NCI-H1436 (cell line): ENCODE data around the gene ROBO3.

Source experiments
- DNase-seq: peaks from one replicate; lab custom pipeline; 2025; lab: John Stamatoyannopoulos, UW

Gene ROBO3

DNA sequence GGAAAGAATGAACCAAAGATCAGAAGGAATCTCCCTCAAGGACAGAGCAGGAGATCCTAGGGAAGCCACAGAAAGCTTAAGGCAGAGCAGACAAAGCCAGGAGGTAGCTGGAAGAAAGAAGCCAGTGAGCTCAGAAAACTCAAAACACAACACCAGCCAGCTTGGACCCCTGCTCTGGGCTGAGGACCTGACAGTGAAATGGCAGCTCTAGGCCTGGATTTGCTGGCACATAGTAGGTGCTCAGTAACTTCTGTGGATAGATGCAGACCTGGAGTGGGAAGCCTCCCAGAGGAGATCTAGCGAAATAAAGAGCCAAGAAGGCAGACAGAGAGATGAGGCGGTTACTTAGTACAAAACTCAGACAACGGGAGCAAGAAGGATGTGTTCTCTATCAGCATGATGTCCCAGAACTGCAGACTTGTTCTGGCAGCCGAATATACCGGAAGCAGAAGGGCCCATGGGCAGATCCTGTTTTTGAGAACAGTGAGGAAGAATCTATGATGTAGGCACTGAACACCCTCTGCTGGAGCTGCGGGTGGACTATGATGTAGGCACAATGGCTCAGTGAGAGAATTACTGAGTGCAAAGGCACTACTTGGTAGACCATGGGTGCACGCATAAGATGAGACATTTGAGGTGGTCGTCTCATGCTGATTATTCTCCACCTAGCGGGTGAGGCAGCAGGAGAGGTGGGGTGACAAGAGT lies 27.7 kb downstream of the ROBO3 start:
- no peak for DNase-seq

DNA sequence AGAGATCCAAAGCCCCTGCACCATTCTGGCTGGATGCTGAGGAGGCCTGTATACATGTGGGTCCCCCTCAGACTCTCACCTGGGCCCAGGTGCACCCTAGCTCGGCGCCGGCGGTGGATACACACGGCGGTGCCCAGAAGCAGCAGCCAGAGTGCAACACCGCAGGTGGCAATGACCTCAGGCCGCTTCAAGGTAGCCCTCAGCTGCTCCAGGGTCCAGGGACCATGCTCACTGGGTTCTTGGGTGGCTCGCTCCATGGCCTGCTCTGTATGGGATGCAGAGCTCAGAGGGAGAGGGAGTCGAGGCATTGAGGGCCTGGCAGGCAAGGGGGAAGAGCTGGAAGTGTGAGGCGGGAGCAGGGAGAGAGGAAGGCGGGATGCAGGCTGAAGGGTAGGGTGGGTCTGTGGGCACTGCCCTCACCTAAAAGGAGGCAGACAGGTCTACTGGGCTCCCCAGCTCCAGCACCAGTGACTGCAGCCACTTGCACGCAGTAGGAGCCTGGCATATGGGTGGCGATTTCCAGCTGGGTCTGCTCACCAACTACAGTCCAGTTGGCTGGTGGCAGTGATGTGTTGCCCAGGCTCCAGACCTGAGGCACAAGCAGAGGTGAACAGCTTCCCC lies 28.7 kb downstream of the ROBO3 start:
- DNase-seq = no peak

DNA sequence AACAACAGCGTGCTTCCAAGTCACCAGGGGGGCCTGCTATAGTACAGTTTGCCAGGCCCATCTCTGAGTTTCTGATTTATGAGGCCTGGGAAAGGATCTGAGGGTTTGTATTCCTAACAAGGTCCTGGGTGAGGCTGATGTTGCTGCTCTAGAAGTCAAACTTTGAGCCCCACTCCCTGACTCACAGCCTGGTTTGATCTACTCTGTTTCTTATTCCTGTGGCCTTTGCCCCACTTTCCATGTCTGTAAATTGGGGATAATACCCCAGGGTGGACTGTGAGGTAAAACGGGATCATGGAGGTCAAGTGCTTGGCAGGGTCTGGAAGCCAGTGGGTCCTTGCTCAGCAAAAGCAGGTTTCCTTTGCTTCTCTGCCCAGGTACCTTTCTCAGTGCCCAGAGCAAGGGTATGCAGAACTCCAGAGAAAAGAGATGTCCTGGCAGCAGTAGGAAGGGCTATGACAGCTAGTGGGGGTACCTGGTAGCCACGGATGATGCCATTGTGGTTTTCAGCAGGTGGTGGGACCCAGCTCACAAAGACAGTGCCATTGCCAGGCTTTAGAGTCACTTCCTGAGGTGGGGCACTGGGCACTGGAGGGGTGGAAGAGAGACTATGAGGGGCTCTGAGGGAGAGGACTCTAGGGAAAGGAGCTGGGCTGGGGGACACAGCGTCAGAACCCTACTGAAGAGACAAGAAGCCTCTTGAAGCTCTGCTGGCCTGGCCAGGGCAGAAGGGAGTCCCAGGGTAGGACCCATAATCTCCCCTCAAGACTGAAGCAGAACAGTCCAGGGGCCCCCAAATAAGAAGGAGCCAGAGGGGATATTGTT lies 29.6 kb downstream of the ROBO3 start:
- DNase-seq = no peak

DNA sequence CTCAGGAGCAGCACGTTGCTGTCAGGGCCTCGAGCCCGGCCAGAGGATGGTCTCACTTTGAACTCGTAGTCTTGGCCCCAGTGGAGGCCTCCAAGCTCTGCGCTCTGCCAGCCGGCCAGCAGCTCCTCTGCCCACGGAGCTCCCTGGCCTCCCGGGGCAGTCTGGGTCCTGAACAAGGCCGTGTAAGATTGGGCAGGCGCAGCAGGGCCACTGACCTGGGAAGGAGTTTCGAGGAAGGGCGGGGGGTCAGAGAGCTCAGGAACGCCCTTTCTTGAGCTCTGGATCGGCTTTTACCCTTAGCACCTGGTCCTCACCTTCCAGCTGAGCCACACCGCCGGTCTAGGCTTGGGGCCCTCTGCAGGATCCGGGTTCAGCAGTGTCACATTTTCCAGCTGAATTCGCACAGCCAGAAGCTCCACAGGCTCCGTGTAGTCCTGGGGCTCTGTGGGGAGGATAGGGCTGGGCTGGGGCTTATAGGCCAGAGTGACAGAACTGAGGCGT lies 30.3 kb downstream of the ROBO3 start:
- DNase-seq = no peak

DNA sequence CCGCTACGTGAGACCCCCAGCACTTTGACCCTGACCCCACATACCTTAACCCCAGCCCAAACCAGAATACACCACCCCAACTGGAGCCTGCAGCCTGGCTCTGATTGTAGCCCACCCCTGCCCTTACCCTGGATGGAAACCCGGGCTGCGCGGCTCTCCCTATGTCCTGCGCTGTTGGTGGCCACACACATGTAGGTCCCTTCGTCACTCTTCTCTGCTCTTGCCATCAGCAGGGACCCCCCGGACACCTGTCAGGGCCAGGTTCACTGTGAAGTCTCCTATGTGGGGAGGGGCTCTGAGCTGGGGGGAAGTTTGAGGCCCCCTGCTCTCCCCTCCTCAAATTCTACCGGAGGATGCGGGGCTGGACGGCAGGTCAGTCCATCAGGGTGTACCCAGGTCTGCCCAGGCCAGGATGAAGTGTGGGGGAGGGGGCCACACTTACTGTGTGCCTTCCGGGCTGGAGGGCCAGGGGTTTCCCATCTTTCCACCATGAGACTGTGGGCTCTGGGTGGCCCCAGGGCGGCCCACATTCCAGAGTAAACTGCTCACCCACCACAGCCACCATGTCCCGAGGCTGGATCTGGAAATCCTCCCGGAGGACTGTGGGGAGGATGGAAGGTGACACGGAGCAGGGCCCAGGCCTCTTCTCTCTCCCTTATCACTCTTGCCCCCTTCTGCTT lies 31.0 kb downstream of the ROBO3 start:
- no peak for DNase-seq

DNA sequence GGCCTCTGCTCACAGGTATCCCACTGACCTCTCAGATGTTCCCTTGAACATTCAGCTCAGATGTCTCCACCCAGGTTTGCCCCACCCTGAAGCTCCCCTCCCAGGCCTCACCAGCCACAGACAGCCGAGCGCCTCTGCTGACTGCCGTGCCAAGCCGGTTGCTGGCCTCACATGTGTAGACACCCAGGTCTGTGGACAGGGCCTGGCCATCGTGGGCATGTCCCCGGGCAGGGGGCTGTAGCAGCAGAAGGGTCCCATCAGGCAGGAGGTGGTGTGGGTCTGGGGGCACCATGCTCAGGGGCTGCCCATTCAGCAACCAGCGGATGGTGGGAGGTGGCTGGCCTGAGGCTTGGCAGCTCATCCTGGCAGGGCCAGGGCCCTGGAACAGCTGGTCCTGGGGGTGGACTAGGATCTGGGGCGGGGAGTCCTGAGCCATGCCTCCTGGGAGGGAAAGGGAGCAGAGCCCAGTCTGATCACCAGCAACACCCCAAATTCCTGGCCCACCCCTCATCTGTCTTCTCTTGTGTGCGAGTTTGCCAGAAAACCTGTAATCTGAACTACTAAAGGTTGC lies 31.7 kb downstream of the ROBO3 start:
- no peak for DNase-seq

DNA sequence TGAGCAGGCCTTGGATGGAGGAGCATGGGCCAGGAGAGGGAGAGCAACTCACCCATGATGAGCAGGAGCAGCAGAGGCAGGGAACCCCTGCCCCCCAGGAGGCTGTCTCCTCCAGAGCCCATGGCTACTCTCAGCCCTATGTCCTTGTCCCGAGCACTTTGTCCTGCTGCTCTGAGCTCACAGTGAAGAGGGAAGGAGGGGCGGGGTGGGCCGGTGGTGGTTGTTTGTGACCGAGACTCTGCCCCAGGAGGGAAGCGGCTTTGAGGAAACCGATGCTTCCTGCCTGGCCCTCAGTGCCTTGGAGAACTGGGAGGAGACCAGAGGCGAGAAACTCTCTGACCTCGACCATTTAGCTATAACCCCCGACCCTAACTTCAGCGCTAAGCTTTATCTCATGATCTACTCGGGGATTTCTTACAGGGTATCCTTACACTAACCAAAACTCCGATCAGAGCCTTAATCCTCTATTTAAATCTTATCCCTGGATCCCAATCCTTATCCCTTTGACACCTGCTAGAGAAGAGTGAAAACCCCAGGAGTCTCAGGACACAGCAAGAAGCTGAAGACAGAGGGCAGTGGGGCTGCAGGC lies 32.5 kb downstream of the ROBO3 start, which contains the start of gene ROBO4:
Gene ROBO4, minus strand, starts transcription at position 192 of the 589 bp plus-strand sequence. Its CDS starts 70 bp downstream, at position 122.
- no peak for DNase-seq

DNA sequence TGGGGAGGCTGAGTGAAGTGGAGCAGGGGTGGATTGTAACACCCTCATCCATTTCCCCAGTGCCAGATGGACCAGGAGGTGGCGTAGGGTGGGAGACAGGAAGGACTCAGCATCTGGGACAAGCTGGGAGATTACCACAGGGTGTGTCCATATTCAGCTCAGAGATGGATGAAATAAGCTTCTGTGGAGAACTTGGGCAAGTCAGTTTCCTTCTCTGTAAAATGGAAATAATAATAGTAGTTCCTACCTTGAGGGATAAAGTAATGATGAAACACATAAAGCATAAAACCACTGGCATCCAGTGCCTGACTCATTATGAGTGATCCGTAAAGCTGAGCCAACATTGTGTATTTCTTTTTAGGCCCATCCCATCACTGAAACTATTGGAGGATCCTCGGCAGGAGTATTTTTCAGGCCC lies 33.0 kb downstream of the ROBO3 start:
- no peak for DNase-seq

DNA sequence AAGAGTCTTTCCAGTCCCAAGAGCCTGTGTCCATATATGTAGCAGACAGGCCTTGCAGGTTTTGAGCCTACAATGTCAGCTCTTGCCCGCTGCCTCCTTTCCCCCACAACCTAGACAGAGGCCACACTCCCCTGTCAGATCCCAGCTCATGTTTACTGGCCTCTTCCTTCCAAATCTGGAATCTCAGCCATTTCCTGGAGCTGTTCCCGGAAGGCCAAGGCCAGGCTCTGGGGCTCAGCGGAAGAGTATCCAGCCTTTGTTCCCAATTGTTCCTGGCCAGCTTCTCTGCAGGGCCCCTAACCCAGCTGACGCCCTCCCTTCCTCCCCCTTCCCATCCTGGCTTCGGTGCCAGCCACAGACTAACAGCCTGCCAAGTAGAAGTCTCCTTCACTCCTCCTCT lies 33.5 kb downstream of the ROBO3 start:
- DNase-seq = no peak

DNA sequence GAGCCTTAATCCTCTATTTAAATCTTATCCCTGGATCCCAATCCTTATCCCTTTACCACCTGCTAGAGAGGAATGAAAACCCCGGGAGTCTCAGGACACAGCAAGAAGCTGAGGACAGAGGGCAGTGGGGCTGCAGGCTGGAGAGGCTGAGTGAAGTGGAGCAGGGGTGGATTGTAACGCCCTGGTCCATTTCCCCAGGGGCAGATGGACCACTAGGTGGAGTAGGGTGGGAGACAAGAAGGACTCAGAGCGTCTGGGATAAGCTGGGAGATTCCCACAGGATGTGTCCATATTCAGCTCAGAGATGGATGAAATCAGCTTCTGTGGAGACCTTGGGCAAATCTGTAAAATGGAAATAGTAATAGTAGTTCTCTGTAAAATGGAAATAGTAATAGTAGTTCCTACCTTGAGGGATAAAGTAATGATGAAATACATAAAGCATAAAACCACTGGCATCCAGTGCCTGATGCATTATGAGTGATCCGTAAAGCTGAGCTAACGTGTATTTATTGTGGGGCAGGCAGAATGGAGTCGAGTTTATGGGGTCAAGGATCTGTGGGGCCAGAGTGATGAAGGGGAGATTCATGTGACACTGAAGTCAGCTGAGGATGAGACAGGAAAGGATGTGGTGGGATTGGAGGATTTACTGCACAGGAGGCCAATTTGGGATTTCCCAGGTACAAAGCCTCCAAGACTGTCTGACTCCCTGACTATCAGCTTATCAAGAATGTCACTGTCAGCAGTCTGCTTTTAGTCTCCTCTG lies 34.3 kb downstream of the ROBO3 start:
- DNase-seq = no peak

DNA sequence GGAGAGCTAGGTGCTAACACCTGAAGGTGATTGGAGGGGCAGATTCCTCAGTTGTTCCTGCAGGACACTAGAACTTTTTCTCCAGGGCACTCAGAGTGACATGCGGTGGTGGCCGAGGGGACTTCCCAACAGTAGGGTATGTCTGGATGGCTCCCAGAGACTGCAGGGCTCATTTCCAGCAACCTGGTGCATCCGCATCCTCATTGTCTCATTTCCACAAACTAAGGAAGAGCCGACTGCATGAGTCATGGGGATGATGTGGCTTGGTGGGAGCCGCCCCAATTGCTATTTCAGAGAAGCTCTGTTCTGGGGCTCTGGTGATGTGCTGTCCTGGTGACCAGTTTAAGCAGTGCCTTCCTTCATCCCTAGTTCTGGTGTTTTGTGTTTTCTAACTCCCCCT lies 35.2 kb downstream of the ROBO3 start:
- no peak for DNase-seq

DNA sequence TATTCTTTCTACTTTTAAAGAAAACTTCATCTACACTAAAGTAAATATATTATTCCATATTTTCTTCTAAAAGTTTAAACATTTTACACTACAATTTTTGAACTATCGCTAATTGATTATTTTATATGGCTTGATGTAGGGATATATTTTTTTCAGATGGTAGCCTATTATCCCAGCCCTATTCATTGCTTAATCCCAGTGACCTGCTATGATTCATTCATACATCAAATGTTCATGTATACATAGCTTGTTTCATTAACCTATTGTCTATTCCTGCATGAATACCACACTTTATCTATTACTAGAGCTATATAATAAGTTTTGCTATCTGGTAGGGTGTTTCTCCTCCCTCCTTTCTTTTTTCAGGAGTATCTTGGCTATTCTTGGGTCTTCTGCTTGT lies 37.4 kb downstream of the ROBO3 start:
- DNase-seq = no peak

DNA sequence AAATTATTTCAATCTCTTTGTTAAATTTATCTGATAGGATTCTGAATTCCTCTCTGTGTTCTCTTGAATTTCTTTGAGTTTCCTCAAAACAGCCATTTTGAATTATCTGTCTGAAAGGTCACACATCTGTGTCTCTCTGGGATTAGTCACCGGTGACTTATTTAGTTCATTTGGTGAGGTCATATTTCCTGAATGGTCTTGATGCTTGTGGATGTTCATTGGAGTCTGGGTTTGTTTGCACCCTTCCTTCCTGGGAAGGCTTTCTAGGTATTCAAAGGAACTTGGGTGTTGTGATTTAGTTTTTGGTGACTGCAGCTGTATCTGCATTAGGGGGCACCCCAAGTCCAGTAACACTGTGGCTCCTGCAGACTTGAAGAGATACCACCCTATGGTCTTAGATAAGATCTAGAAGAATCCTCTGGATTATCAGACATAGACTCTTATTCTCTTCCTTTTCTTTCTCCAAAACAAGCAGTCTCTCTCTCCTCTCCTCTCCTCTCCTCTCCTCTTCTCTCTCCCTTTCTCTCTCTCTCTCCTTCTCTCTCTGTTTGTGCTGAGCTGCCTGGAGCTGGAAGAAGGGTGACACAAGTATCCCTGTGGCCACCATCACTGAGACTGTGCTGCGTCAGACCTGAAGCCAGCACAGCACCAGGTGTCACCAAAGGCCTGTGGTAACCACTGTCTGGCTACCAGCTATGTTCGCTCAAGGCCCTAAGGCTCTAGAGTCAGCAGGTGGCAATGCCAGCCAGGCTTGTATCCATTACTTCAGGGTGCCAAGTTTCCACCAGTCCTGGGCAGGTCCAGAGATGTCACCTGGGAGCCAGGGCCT lies 50.5 kb downstream of the ROBO3 start:
- DNase-seq = no peak

DNA sequence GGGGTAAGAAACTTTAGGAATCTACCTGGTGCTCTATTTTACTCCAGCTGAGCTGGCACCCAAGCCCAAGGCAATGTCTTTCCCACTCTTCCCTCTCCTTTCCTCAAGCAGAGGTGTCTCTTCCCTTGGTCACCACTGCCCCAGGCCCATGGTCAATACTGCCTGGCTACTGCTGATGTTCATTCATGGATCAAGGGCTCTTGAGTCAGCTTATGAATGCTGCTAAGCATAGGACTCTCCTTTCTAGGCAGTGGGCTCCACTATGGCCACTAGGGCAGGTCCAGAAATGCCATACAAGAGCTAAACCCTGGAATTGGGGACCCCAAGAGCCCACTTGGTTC lies 51.1 kb downstream of the ROBO3 start:
- no peak for DNase-seq

DNA sequence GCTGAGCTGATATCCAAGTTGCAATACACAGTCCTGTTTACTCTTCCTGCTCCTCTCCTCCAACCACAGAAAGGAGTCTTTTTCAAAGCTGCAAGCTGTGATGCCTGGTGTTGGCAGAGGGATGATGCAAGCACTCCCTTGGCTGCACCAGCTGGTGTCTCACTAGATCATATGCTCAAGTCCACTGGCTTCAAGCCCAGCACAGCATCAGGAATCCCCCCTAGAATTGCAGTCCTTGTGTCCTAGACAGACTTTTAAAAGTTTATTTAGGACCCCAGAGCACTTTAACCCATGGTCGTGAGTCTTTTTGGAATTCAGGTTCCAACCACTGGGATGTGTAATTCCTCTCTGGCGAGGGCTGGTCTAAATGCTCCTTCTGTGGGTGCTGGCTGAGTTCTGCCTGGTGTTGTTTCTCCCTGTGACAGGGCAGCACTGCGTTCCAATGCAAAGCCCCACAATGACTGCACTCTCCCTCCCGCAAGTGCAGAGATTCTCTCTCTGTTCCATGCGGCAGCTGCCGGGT lies 51.9 kb downstream of the ROBO3 start:
- DNase-seq = no peak

DNA sequence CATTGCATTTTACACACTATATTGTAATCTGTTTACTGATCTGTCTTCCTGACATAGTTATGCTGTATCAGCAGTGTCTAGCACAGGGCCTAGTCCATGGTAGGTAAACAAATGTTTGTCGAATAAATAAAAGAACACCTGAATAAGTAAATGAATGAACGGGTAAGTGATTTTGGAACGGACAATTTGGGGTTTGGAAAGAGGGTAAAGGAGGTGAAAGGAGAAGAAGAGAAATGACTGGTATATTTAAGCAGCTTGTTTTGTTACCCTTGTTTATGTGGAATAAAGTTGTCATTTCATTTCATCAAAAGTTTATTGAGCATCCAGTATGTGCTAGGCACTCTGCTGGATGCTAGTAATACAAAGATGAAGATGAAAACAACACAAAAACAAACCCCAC lies 53.7 kb downstream of the ROBO3 start, which contains the start of gene HEPN1:
Gene HEPN1, plus strand, starts transcription at position 301 of the 400 bp plus-strand sequence.
- DNase-seq = no peak

DNA sequence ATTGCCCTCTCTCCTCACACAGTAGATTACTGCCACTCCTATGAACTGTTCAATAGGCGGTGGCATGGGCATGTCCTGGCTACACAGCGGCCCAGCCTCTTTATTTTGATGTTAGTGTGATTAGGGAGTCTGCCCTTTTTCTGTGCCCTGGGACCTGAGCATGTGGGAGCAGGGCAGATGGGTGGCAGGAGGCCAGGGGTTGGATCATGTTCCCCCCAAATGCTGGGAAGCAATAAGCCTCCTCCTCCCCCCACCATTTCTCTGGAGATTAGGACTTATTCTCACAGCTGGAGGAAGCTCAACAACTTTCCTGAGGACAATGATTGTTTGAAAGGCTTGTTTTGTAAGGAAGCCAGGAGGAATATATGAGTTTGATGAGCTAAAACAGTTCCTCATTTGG lies 54.7 kb downstream of the ROBO3 start:
- no peak for DNase-seq

DNA sequence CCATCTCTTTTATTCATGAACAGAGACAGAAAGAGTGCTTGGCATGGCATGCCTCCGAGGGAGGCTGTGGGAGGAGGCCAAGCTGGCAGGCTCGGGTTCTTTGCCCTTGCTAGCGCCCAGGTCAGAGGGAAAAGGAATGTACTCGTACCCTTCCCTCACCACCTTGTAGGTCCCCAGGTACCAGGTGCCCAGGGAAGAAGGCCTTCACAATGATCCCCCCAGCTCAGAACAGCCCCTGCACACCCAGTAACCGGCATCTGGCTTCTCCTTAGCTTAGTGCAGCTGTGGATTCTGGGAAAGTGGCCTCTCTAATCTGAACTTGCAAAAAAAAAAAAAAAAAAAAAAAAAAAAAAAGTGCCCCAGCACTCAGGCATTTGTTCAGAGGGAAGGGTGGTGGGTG lies 55.1 kb downstream of the ROBO3 start:
- DNase-seq = no peak

DNA sequence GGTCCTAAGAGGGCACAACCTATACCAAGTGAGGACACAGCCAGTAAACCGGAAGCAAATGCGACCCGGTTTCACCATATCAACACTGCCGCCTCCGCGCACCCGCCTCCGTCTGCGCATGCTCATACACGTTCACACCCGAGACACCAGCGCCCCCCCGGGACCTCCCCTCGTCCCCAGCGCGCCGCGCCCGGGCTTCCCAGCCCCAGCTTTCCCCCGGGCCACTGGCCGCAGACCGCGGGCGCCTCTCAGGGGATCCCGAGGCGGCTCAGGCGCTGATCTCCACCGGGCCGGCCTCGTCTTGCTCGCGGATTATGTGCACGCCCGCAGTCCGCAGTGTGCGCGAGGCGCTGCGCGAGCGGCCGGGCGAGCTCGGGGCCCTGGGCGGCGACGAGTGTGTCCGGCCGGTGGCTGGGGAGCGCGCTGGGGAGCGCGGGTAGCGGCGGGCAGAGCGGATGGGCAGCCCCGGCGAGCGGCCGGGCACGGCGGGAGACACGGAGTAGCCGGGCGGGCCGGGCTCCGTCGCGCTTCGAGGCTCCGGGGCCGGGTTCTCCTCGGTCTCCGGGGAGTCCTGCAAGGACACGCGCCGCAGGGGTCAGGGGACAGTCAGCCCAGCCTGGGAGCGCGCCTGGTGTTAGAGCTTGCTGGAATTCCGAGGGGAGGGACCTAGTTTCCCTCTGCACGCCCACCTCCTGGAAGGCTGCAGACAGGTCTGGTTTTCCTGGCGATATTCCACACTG lies 55.8 kb downstream of the ROBO3 start:
- no peak for DNase-seq
